ENCODE measurements around the gene SUGCT.
"Not testable (repeated sequence)": the region's sequence is repeated elsewhere in the genome, so short reads cannot be mapped to it uniquely, and the experiment has no call there.

The SUGCT gene

GRCh38 chr7:40134428-40135316, at the start of gene SUGCT, which contains the start of gene MPLKIP:
Gene SUGCT (plus strand): TSS chr7:40135005.
Gene MPLKIP (minus strand): TSS chr7:40134622. CDS start chr7:40134567, 55 bp downstream.
- peak; percentile 87 for DNase-seq (ENCODE audit: low spot score)

- DNase-seq (ENCODE audit: low spot score), result no peak
These were observed 42.6 kb upstream of the SUGCT start for GRCh38 chr7:40092182-40092581.

- DNase-seq (ENCODE audit: low spot score), result no peak
These were observed 41.0 kb upstream of the SUGCT start for GRCh38 chr7:40093631-40094350.

- DNase-seq (ENCODE audit: low spot score), result no peak
These were observed 39.6 kb upstream of the SUGCT start for GRCh38 chr7:40095230-40095629.

- DNase-seq (ENCODE audit: low spot score), result no peak
These were observed 39.0 kb upstream of the SUGCT start for GRCh38 chr7:40095695-40096327.

- no peak for DNase-seq (ENCODE audit: low spot score)
These were observed 37.1 kb upstream of the SUGCT start for GRCh38 chr7:40097728-40098127.

GRCh38 chr7:40098810-40099209, 36.0 kb upstream of the SUGCT start:
- DNase-seq (ENCODE audit: low spot score), result no peak

- no peak for DNase-seq (ENCODE audit: low spot score)
These were observed 35.0 kb upstream of the SUGCT start for GRCh38 chr7:40099837-40100236.

- DNase-seq (ENCODE audit: low spot score), result no peak
These were observed 33.6 kb upstream of the SUGCT start for GRCh38 chr7:40101201-40101600.

- no peak for DNase-seq (ENCODE audit: low spot score)
These were observed 31.9 kb upstream of the SUGCT start for GRCh38 chr7:40102897-40103296.

- DNase-seq (ENCODE audit: low spot score), result no peak
These were observed 28.8 kb upstream of the SUGCT start for GRCh38 chr7:40105879-40106473.

- DNase-seq (ENCODE audit: low spot score), result peak; percentile 47
These were observed 18.9 kb upstream of the SUGCT start for GRCh38 chr7:40115936-40116335.

GRCh38 chr7:40117199-40117598, 17.6 kb upstream of the SUGCT start:
- DNase-seq (ENCODE audit: low spot score), result peak; percentile 33

- DNase-seq (ENCODE audit: low spot score), result not testable (repeated sequence)
These were observed 16.6 kb upstream of the SUGCT start for GRCh38 chr7:40118201-40118600.

- no peak for DNase-seq (ENCODE audit: low spot score)
These were observed 14.8 kb upstream of the SUGCT start for GRCh38 chr7:40120020-40120419.

- not testable (repeated sequence) for DNase-seq (ENCODE audit: low spot score)
These were observed 12.5 kb upstream of the SUGCT start for GRCh38 chr7:40122100-40122939.

- no peak for DNase-seq (ENCODE audit: low spot score)
These were observed 11.9 kb upstream of the SUGCT start for GRCh38 chr7:40122940-40123254.

- peak; percentile 25 for DNase-seq (ENCODE audit: low spot score)
These were observed 1.0 kb upstream of the SUGCT start for GRCh38 chr7:40133561-40134427.

- DNase-seq (ENCODE audit: low spot score), result no peak
These were observed 459 bp downstream of the SUGCT start for GRCh38 chr7:40135317-40135610.

GRCh38 chr7:40137563-40137962, 2.8 kb downstream of the SUGCT start:
- DNase-seq (ENCODE audit: low spot score), result no peak

GRCh38 chr7:40138973-40139372, 4.2 kb downstream of the SUGCT start:
- DNase-seq (ENCODE audit: low spot score), result no peak
